ENCODE measurements around the gene MAP1B. TPM values are rescaled to one million over a fixed set of nuclear protein-coding genes. Genes with fewer than 3 reads are reported as not detected.

Gene MAP1B
- polyA plus RNA-seq, 3 donors, result 0.02 TPM; not detected in 2

- no peaks in the 10 kb centered on the region for H3K79me2 ChIP-seq (ENCODE audit: insufficient read depth, low read length)
Measured at GRCh38 chr5:72123764-72124376, 16.6 kb downstream of the MAP1B start.

GRCh38 chr5:72125271-72125940 is 18.1 kb downstream of the MAP1B start:
- H2AFZ ChIP-seq (ENCODE audit: insufficient read depth, low read depth, low read length, poor library complexity, severe bottlenecking), result no peak overlapping the region
- Mint-ChIP-seq H3K36me3 (no peaks in the 10 kb centered on the region), H3K4me3 (no peak overlapping the region), H3K27ac (no peak overlapping the region), H3K4me1 (no peaks in the 10 kb centered on the region), H3K9me3 (peaks cover 0 to 2% (median 0%) of the 10 kb centered on the region in 7 donors), H3K27me3 (ENCODE audit: low read depth in 3 of 3) (peaks cover 11 to 34% (median 14%) of the 10 kb centered on the region in 3 donors)
- no peak overlapping the region for H3K4me2 ChIP-seq (replicated peaks; ENCODE audit: extremely low read depth, low read length, poor library complexity, severe bottlenecking)
- no CpG with 5 or more reads among the region's 1 CpG for WGBS (ENCODE audit: insufficient coverage)
- TF ChIP-seq, protein P1, sequence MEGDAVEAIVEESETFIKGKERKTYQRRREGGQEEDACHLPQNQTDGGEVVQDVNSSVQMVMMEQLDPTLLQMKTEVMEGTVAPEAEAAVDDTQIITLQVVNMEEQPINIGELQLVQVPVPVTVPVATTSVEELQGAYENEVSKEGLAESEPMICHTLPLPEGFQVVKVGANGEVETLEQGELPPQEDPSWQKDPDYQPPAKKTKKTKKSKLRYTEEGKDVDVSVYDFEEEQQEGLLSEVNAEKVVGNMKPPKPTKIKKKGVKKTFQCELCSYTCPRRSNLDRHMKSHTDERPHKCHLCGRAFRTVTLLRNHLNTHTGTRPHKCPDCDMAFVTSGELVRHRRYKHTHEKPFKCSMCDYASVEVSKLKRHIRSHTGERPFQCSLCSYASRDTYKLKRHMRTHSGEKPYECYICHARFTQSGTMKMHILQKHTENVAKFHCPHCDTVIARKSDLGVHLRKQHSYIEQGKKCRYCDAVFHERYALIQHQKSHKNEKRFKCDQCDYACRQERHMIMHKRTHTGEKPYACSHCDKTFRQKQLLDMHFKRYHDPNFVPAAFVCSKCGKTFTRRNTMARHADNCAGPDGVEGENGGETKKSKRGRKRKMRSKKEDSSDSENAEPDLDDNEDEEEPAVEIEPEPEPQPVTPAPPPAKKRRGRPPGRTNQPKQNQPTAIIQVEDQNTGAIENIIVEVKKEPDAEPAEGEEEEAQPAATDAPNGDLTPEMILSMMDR (IDR thresholded peaks at IDR 0.05), result no peak
- H4K20me1 ChIP-seq (ENCODE audit: insufficient read depth, low read length), result no peaks in the 10 kb centered on the region
- H3K4me1 ChIP-seq (ENCODE audit: control insufficient read depth in 1 of 2, insufficient read depth in 2 of 2, low read length in 2 of 2), result no peaks in the 10 kb centered on the region
- H3K79me2 ChIP-seq (ENCODE audit: insufficient read depth, low read length), result no peaks in the 10 kb centered on the region
- DNase-seq, result no peak
- no peak overlapping the region for H3K9ac ChIP-seq (ENCODE audit: insufficient read depth, low read length, poor library complexity, severe bottlenecking)
- H3K27me3 ChIP-seq (ENCODE audit: control insufficient read depth in 2 of 2, insufficient read depth in 2 of 2, low read length in 2 of 2), result peaks cover 7 to 9% of the 10 kb centered on the region in 2 donors
- H3K4me3 ChIP-seq (replicated peaks in 1 of 3; ENCODE audit: low read depth in 2 of 3, low read length in 3 of 3), result no peak overlapping the region
- H3K9me3 ChIP-seq (replicated peaks in 1 of 2; ENCODE audit: control insufficient read depth in 1 of 2, insufficient read depth in 1 of 2, low read length in 2 of 2), result no peaks in the 10 kb centered on the region
- no peak overlapping the region for H3K27ac ChIP-seq (ENCODE audit: low read depth in 1 of 2, low read length in 2 of 2)
- intact Hi-C loops (cut with micrococcal nuclease), result no loop called here
- no peaks in the 10 kb centered on the region for H3K36me3 ChIP-seq (replicated peaks in 1 of 2; ENCODE audit: control insufficient read depth in 1 of 2, insufficient read depth in 2 of 2, low read length in 2 of 2)

More at GRCh38 chr5:72123764-72124376, 16.6 kb downstream of the MAP1B start:
- no peaks in the 10 kb centered on the region for H3K36me3 Mint-ChIP-seq
- Histone ChIP-seq H3K9ac (ENCODE audit: insufficient read depth, low read length, poor library complexity, severe bottlenecking) (no peak overlapping the region), H3K36me3 (replicated peaks in 1 of 2; ENCODE audit: control insufficient read depth in 1 of 2, insufficient read depth in 2 of 2, low read length in 2 of 2) (no peaks in the 10 kb centered on the region), H3K4me2 (replicated peaks; ENCODE audit: extremely low read depth, low read length, poor library complexity, severe bottlenecking) (no peak overlapping the region), H3K4me1 (ENCODE audit: control insufficient read depth in 1 of 2, insufficient read depth in 2 of 2, low read length in 2 of 2) (no peaks in the 10 kb centered on the region), H3K27ac (ENCODE audit: low read depth in 1 of 2, low read length in 2 of 2) (no peak overlapping the region), H3K9me3 (replicated peaks in 1 of 2; ENCODE audit: control insufficient read depth in 1 of 2, insufficient read depth in 1 of 2, low read length in 2 of 2) (no peaks in the 10 kb centered on the region), H3K27me3 (ENCODE audit: control insufficient read depth in 2 of 2, insufficient read depth in 2 of 2, low read length in 2 of 2) (peaks cover 9 to 13% of the 10 kb centered on the region in 2 donors), H4K20me1 (ENCODE audit: insufficient read depth, low read length) (no peaks in the 10 kb centered on the region), H3K4me3 (replicated peaks in 1 of 3; ENCODE audit: low read depth in 2 of 3, low read length in 3 of 3) (no peak overlapping the region), H2AFZ (ENCODE audit: insufficient read depth, low read depth, low read length, poor library complexity, severe bottlenecking) (no peak overlapping the region)
- H3K27ac Mint-ChIP-seq, result no peak overlapping the region
- no peak overlapping the region for H3K4me3 Mint-ChIP-seq
- no peak for DNase-seq
- intact Hi-C loops (cut with micrococcal nuclease), result no loop called here
- no peaks in the 10 kb centered on the region for H3K4me1 Mint-ChIP-seq
- peaks cover 0 to 2% (median 0%) of the 10 kb centered on the region in 7 donors for H3K9me3 Mint-ChIP-seq
- TF ChIP-seq, protein P1 (IDR thresholded peaks at IDR 0.05), result no peak
- peaks cover 13 to 31% (median 14%) of the 10 kb centered on the region in 3 donors for H3K27me3 Mint-ChIP-seq (ENCODE audit: low read depth in 3 of 3)
- 100% methylated on average over 3 of the region's 9 CpGs for WGBS (ENCODE audit: insufficient coverage)
